Astrocyte (in vitro differentiated cells and primary cell): ENCODE measurements around the gene RFTN1.

ENCODE experiments used
- EZH2 ChIP-seq: IDR thresholded peaks from 2 replicates; pipeline ENCODE4 v1.6.1; 2012; ENCODE audit warnings: mild to moderate bottlenecking, low read length, inconsistent platforms; ENCODE audit not compliant: insufficient read depth
- TF ChIP-seq, protein P1 (sequence below): IDR thresholded peaks from 2 replicates; pipeline ENCODE4 v1.5.1; 2011; ENCODE audit warnings: low read depth, mild to moderate bottlenecking, inconsistent platforms, low read length, moderate library complexity; ENCODE audit not compliant: insufficient read depth

GRCh38 chr3:16336825-16337224 is 176.7 kb downstream of the RFTN1 start:
- TF ChIP-seq, protein P1, sequence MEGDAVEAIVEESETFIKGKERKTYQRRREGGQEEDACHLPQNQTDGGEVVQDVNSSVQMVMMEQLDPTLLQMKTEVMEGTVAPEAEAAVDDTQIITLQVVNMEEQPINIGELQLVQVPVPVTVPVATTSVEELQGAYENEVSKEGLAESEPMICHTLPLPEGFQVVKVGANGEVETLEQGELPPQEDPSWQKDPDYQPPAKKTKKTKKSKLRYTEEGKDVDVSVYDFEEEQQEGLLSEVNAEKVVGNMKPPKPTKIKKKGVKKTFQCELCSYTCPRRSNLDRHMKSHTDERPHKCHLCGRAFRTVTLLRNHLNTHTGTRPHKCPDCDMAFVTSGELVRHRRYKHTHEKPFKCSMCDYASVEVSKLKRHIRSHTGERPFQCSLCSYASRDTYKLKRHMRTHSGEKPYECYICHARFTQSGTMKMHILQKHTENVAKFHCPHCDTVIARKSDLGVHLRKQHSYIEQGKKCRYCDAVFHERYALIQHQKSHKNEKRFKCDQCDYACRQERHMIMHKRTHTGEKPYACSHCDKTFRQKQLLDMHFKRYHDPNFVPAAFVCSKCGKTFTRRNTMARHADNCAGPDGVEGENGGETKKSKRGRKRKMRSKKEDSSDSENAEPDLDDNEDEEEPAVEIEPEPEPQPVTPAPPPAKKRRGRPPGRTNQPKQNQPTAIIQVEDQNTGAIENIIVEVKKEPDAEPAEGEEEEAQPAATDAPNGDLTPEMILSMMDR: no peak
- TF ChIP-seq EZH2: no peak
